Retina (tissue), 1 donor: ENCODE results near the gene ATP9B.

ENCODE experiments used
- DNase-seq: peaks from one replicate; pipeline ENCODE4 v3.0.0-alpha.2; 2016

Gene ATP9B, protein sequence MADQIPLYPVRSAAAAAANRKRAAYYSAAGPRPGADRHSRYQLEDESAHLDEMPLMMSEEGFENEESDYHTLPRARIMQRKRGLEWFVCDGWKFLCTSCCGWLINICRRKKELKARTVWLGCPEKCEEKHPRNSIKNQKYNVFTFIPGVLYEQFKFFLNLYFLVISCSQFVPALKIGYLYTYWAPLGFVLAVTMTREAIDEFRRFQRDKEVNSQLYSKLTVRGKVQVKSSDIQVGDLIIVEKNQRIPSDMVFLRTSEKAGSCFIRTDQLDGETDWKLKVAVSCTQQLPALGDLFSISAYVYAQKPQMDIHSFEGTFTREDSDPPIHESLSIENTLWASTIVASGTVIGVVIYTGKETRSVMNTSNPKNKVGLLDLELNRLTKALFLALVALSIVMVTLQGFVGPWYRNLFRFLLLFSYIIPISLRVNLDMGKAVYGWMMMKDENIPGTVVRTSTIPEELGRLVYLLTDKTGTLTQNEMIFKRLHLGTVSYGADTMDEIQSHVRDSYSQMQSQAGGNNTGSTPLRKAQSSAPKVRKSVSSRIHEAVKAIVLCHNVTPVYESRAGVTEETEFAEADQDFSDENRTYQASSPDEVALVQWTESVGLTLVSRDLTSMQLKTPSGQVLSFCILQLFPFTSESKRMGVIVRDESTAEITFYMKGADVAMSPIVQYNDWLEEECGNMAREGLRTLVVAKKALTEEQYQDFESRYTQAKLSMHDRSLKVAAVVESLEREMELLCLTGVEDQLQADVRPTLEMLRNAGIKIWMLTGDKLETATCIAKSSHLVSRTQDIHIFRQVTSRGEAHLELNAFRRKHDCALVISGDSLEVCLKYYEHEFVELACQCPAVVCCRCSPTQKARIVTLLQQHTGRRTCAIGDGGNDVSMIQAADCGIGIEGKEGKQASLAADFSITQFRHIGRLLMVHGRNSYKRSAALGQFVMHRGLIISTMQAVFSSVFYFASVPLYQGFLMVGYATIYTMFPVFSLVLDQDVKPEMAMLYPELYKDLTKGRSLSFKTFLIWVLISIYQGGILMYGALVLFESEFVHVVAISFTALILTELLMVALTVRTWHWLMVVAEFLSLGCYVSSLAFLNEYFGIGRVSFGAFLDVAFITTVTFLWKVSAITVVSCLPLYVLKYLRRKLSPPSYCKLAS

DNA sequence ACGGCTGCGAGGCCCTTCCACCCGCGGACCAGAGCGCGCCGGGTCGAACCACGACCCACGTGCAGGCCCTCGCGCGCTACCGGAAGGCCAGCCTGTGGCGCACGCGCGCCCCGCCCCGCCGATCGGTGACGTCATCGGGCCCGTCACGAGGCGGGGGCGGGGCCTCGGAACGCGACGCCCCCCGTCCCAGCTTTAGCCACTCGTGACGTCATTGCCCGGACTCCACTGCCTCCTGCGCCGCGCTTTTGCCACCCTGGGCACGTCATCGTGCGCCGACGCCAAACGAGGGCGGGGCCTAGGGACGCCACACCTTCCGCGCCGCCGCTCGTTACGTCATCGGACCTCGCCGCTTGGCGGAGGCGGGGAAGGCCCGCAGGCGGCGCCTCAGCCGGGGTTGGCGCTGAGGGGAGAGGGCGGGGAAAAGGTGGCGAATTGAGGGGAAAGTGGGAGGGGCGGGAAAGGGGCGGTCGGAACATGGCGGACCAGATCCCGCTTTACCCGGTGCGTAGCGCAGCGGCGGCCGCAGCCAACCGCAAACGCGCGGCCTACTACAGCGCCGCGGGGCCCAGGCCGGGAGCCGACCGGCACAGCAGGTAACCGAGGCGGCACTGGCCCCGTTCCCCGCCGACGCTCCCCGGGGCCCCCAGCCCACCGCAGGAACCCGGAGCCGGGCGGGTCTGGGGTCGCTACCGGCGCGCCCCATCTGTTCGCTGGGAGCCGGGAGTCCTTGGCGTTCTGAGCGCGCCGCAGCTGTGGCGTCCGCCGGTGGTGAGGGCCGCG lies at the start of gene ATP9B:
ATP9B (plus strand) TSS at position 458 of the 780 bp plus-strand sequence; CDS start at position 475, 17 bp downstream.
- DNase-seq: peak; percentile 99

DNA sequence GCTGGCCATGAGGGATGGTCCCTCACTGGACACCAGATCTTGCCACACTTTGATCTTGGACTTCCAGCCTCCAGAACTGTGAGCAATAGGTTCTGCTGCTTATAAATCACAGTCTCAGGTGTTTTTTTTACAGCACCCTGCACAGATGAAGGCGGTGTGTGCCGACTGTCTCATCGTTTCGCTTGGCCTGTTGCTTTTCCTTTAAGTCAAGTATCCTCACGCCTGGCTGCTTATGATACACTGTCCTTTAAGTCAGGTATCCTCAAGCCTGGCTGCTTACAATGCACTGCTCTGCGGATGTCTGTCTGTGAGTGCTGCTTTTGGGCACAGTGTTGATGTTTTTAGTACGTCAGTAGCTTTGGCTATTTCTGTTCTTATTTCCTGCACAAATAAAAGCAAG lies 49.3 kb upstream of the ATP9B start:
- no peak for DNase-seq

GRCh38 chr18:79022603-79023002 lies 46.6 kb upstream of the ATP9B start:
- no peak for DNase-seq

GRCh38 chr18:79026491-79026890 lies 42.7 kb upstream of the ATP9B start:
- DNase-seq: no peak

DNA sequence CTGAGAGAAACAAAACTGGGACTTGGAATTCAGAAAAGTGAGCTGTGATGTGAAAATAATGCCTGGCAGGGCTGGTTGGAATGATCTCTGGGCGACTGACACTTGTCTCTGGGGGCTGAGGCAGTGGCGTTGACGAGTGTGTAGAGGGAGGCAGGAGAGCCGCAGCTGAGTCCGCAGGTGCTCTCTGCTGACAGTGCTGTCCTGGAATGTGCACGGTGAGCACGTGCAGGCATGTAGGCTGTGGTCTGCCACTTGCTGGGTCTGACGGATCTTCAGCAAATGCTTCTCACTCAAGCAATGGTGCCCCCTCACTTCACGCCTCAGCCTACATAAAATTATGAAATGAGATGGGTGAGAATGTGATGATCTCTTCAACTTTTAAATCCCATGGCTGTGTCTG lies 38.5 kb upstream of the ATP9B start:
- no peak for DNase-seq

DNA sequence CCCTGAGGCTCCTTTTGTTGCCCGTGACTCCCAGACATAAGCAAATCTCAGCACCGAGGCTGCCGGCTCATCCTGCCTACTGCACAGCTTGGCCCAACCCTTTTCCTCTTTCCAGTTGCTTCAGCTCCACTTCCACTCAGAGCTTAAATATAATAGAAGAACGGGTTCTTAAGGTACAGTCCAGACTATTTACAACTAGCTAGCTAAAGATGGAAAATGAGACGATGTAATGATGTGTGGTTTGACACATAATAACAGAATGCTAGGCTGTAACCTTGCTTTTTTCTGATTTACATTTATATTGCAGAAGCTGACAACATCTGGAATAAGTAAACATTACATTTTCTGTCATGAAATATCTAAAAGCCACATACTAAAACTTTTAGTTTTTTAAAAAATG lies 26.9 kb upstream of the ATP9B start:
- no peak for DNase-seq

DNA sequence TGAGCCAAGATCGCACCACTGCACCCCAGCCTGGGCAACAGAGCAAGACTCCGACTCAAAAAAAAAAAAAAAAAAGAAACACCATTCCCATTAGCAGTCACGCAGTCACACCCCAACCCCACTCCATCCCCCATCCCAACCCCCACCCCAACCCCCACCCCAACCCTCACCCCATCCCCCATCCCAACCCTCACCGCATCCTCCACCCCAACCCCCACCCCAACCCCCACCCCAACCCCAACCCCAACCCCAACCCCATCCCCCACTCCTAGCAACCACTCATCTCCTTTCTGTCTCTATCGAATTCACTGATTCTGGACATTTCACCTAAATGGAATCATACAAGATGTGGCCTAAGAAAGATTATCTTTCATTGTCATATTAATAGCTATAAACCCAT lies 25.9 kb upstream of the ATP9B start:
- DNase-seq: no peak

- no peak for DNase-seq
These were observed 22.7 kb upstream of the ATP9B start for GRCh38 chr18:79046522-79046921.

- no peak for DNase-seq
These were observed 21.5 kb upstream of the ATP9B start for GRCh38 chr18:79047556-79048244.

DNA sequence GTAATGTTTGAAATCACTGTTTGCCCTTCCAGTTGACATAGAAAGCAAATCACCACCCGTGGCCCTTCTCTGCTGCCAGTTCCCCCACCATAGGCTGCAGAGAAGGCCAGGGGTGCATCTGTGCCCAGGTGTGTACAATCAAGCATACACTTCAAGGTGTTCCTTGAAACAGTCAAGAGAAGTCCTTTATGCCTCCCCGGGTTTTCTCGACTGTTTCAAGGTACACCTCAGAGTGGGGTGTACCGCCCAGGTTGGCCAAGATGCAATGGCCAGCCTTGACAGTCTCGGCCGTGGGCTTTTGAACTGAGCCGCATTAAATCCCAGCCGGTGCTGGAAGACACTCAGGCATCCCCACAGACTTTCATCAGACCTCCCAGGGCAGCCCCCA lies 21.0 kb upstream of the ATP9B start:
- no peak for DNase-seq

- no peak for DNase-seq
These were observed 19.7 kb upstream of the ATP9B start for GRCh38 chr18:79049506-79049905.

- DNase-seq: no peak
These were observed 19.2 kb upstream of the ATP9B start for GRCh38 chr18:79050005-79050404.

GRCh38 chr18:79056827-79057367 lies 12.3 kb upstream of the ATP9B start:
- no peak for DNase-seq

DNA sequence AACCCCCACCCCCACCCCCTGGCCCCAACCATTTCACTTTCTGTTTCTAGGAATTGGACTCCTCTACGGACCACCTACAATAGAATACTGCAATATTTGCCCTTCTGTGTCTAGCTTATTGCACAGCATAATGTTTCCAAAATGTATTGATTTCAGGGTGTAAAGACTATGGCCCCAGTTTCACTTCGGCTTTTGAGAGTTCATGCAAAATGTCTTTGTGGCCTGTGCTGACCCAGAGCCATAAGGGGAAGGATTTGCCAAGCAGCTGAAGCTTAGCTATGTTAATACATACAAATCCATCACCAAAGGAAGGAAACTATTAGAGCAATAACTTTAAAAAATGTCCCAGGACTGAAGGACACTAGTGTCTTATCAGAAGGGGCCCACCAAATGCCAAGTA lies 11.2 kb upstream of the ATP9B start:
- DNase-seq: no peak

DNA sequence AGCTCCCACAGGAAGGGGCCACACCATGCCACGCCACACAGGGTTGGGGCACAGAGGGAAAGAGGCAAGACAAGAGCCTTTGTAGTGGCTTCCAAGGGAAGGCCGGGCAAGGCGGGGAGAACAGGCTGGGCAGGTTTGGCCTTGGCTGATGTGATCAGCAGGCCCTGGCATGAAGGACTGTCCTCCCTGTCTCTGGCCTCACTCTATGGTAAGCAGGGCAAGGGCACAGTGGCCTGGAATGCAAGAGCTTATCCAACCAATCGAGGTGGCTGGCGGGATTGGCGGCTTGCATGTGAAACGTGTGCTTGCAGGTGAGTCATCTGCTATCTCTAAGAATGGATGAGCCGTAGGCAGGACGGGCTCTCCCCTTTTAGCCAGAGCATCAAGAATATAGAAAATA lies 6.4 kb upstream of the ATP9B start:
- no peak for DNase-seq

GRCh38 chr18:79064228-79064627 lies 5.0 kb upstream of the ATP9B start:
- DNase-seq: no peak

- no peak for DNase-seq
These were observed 3.4 kb upstream of the ATP9B start for GRCh38 chr18:79065802-79066201.

DNA sequence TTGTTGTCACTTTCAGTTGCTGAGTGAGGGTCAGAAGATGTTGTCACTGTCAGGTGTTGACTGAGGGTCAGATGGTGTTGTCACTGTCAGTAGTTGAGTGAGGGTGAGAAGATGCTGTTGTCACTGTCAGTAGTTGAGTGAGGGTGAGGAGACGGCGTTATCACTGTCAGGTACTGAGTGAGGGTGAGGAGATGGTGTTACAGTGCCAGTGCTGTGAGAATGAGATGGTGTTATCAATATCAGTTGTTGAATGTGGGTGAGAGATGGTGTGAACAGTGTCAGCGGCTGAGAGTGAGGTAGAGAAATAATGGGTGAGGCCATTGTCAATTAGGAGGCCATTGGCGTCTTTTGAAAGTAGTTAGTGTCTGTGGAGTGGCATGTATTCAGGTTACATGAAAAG lies 1.6 kb upstream of the ATP9B start:
- no peak for DNase-seq

GRCh38 chr18:79068341-79068936 lies 755 bp upstream of the ATP9B start:
- no peak for DNase-seq

GRCh38 chr18:79069717-79070151 lies 540 bp downstream of the ATP9B start:
- no peak for DNase-seq

DNA sequence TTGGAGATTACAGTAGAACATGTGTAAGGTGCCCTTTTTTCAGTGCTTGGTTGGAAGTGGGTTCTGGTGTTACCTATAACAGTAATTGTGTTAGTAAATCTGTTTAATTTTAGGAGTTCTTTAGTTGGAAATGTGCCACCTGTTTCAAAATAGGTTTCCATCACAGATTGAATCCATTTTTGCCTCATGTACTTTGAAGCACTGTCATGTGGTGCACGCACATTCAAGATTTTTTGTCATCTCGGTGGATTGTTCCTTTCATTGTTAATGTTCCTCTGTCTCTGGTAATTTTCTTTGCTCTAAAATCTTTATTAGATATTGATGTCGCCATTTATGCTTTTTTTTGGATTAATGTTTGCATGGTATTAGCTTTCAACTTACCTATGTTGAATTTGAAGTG lies 1.3 kb downstream of the ATP9B start:
- no peak for DNase-seq
